PFSK-1 (cell line): ENCODE measurements around the gene CD3E. TPM values are rescaled to one million over a fixed set of nuclear protein-coding genes. Genes with fewer than 3 reads are reported as not detected.

Source experiments
- FOXP2 ChIP-seq: optimal IDR thresholded peaks from 2 replicates; pipeline ENCODE3; 2011; ENCODE audit warnings: borderline replicate concordance, control low read depth, inconsistent platforms; ENCODE audit not compliant: insufficient read depth; ENCODE audit errors: extremely low read length, extremely low read depth
- POLR2AphosphoS5 ChIP-seq: IDR thresholded peaks from 2 replicates; pipeline ENCODE4 v1.6.1; 2012; ENCODE audit warnings: low read depth, mild to moderate bottlenecking, control low read depth, low read length, moderate library complexity
- SIN3A ChIP-seq: IDR thresholded peaks from 2 replicates; pipeline ENCODE4 v1.6.1; 2012; ENCODE audit warnings: mild to moderate bottlenecking, low read length, moderate library complexity, borderline replicate concordance; ENCODE audit not compliant: insufficient read depth
- TAF1 ChIP-seq: IDR thresholded peaks from 2 replicates; pipeline ENCODE4 v1.6.1; 2012; ENCODE audit warnings: low read length, control low read depth, borderline replicate concordance; ENCODE audit not compliant: insufficient read depth
- polyA plus RNA-seq: library from polyadenylated mRNA; unstranded; fragments of >200 nt; gene quantifications from one replicate; pipeline ENCODE4 v1.2.1, GENCODE V29; 2012; ENCODE audit warnings: low read depth, missing spikeins; ENCODE audit not compliant: insufficient read length
- TF ChIP-seq, protein P1 (sequence below), 2 experiments: IDR thresholded peaks; 2 replicates each; pipeline versions ENCODE4 v1.6.1 to v1.8.0; 2011 to 2012; ENCODE audit warnings: low read depth in 2 of 2, low read length in 2 of 2, control low read depth in 1 of 2, inconsistent platforms in 1 of 2, mild to moderate bottlenecking in 1 of 2, moderate library complexity in 1 of 2; ENCODE audit not compliant: insufficient read depth in 1 of 2

Gene CD3E
- polyA plus RNA-seq, result not detected

DNA sequence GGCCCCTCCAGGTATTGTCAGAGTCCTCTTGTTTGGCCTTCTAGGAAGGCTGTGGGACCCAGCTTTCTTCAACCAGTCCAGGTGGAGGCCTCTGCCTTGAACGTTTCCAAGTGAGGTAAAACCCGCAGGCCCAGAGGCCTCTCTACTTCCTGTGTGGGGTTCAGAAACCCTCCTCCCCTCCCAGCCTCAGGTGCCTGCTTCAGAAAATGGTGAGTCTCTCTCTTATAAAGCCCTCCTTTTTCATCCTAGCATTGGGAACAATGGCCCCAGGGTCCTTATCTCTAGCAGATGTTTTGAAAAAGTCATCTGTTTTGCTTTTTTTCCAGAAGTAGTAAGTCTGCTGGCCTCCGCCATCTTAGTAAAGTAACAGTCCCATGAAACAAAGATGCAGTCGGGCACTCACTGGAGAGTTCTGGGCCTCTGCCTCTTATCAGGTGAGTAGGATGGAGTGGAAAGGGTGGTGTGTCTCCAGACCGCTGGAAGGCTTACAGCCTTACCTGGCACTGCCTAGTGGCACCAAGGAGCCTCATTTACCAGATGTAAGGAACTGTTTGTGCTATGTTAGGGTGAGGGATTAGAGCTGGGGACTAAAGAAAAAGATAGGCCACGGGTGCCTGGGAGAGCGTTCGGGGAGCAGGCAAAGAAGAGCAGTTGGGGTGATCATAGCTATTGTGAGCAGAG, at the start of gene CD3E:
CD3E (plus strand) TSS at position 163 of the 681 bp plus-strand sequence; CDS start at position 386, 223 bp downstream.
- TF ChIP-seq, protein P1, sequence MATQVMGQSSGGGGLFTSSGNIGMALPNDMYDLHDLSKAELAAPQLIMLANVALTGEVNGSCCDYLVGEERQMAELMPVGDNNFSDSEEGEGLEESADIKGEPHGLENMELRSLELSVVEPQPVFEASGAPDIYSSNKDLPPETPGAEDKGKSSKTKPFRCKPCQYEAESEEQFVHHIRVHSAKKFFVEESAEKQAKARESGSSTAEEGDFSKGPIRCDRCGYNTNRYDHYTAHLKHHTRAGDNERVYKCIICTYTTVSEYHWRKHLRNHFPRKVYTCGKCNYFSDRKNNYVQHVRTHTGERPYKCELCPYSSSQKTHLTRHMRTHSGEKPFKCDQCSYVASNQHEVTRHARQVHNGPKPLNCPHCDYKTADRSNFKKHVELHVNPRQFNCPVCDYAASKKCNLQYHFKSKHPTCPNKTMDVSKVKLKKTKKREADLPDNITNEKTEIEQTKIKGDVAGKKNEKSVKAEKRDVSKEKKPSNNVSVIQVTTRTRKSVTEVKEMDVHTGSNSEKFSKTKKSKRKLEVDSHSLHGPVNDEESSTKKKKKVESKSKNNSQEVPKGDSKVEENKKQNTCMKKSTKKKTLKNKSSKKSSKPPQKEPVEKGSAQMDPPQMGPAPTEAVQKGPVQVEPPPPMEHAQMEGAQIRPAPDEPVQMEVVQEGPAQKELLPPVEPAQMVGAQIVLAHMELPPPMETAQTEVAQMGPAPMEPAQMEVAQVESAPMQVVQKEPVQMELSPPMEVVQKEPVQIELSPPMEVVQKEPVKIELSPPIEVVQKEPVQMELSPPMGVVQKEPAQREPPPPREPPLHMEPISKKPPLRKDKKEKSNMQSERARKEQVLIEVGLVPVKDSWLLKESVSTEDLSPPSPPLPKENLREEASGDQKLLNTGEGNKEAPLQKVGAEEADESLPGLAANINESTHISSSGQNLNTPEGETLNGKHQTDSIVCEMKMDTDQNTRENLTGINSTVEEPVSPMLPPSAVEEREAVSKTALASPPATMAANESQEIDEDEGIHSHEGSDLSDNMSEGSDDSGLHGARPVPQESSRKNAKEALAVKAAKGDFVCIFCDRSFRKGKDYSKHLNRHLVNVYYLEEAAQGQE (IDR thresholded peaks at IDR 0.05; ENCODE audit: insufficient read depth in 1 of 2, low read depth in 2 of 2, low read length in 2 of 2), result no peak
- TF ChIP-seq FOXP2 (no peak), TAF1 (no peak), POLR2AphosphoS5 (no peak), SIN3A (no peak)

DNA sequence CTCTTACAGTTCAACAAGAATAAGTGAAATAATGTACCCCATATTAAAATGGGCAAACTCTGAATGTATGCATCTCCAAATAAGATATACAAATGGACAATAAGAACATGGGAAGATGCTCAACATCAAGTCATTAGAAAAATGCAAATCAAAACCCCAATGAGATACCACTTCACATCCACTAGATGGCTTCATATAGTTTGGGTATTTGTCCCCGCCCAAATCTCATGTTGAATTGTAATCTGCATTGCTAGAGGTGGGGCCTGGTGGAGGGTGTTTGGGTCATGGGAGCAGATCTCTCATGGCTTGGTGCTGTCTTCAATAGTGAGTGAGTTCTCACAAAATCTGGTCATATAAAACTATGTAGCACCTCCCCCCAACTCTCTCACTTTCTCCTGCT, 46.1 kb upstream of the CD3E start:
- TF ChIP-seq POLR2AphosphoS5, result no peak
- no peak for TF ChIP-seq TAF1
- TF ChIP-seq SIN3A, result no peak
- TF ChIP-seq FOXP2, result no peak
- TF ChIP-seq, protein P1 (IDR thresholded peaks at IDR 0.05; ENCODE audit: insufficient read depth in 1 of 2, low read depth in 2 of 2, low read length in 2 of 2), result no peak

DNA sequence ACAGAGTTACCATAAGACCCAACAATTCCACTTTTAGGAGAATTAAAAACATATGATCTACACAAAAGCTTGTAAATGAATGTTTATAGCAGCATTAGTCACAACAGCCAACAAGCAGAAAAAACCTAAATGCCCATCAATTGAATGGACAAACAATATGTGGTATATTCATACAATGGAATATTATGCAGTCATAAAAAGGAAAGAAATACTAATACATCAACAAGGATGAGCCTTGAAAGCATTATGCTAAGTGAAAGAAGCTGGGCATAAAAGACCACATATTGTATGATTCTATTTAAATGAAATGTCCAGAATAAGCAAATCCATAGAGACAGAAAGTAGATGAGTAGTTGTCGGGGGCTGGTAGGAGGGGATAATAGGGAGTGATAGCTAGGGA, 45.4 kb upstream of the CD3E start:
- no peak for TF ChIP-seq SIN3A
- TF ChIP-seq, protein P1 (IDR thresholded peaks at IDR 0.05; ENCODE audit: insufficient read depth in 1 of 2, low read depth in 2 of 2, low read length in 2 of 2), result no peak
- TF ChIP-seq POLR2AphosphoS5, result no peak
- no peak for TF ChIP-seq FOXP2
- TF ChIP-seq TAF1, result no peak

DNA sequence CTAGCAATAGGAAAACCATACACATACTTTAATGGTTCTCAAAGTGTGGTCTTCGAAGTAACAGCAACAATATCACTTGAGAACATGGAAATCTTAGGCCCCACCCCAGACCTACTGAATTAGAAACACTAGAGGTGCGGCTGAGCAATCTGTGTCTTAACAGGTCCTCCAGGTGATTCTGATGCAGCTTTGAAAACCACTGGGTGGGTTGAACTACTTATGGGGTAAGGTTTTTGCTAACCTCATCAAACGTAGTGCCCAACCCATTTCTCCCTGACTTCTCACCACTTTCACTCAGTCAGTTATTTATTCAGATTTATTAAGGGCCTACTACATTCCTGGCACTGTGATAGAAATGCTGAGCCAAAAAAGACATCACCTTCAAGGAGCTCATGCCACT, 44.2 kb upstream of the CD3E start:
- no peak for TF ChIP-seq TAF1
- no peak for TF ChIP-seq FOXP2

DNA sequence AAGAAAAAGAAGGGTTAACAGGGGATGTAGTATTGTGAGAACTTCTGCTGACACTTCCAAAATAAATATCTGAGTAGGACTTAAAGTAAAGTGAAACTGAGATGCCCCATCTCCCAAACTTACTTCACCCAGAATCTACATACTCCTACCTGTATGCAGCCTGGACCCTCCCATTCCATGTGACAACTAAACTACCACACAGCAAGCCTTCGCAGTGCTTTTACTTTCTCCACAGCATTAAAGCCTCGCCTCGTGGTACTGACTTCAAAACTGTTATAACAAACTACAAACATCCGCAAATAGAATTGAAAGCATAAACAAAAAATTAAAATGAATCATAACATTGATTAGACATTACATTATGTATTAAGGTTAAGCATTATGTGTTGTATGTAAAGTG, 41.4 kb upstream of the CD3E start:
- no peak for TF ChIP-seq POLR2AphosphoS5
- TF ChIP-seq TAF1, result no peak
- TF ChIP-seq FOXP2, result no peak
- TF ChIP-seq, protein P1 (IDR thresholded peaks at IDR 0.05; ENCODE audit: insufficient read depth in 1 of 2, low read depth in 2 of 2, low read length in 2 of 2), result no peak
- no peak for TF ChIP-seq SIN3A
